GM21367 (cell line): ENCODE measurements around the gene ZFR.
"Not testable (repeated sequence)": the region's sequence is repeated elsewhere in the genome, so short reads cannot be mapped to it uniquely, and the experiment has no call there.

Experiments used
- ATAC-seq: cut with Tn5 transposase; IDR thresholded peaks from one replicate; pipeline ENCODE4 v1.9.1; 2021; ENCODE audit not compliant: unreplicated experiment

ZFR gene

DNA sequence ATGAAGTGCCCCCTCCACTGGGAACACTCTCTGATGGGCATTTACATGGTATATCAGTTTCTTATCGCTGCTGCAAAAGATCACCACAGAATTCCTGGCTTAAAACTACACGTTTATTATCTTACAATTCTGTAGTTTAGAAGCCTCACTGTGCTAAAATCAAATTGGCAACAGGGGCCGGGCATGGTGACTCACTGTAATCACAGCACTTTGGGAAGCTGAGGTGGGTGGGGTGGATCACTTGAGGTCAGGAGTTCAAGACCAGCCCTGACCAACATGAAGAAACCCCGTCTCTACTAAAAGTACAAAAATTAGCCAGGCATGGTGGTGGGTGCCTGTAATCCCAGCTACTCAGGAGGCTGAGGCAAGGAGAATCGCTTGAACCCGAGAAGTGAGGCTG lies 7.8 kb upstream of the ZFR start:
- ATAC-seq = not testable (repeated sequence)

DNA sequence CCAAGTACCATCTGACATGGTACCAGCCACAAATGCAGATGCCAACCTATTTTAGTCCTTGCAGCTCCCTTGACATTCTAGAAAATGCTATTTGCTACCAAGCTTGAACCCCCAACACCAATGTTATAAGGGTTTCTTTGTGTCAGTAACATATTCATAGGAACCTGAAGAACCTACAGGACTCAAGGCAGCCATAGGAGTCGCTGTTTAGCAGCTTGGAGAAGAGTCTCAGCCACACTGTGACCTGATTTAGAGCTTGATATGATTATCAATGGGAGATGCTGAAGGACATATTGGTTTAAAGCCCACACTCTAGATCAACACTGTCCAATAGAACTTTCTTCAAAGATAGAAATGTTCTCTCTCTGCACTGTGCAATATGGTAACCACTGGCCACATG lies 6.4 kb upstream of the ZFR start:
- no peak for ATAC-seq

DNA sequence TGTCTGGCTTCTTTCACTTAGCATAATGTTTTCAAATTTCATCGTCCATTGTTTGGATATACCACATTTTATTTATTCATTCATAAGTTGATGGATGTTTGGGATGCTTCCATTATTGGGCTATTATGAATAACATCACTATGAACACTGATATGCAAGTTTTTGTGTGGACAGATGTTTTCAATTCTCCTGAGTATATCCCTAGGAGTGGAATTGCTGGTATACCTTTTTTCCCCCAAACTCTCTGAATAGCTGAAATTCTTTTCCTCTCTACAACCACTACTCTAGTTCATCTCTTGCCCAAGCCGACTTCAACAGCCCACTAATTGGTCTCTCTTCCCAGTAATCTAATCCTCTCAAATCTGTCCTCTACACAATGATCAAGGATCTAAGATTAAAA lies 4.7 kb upstream of the ZFR start:
- ATAC-seq = no peak

DNA sequence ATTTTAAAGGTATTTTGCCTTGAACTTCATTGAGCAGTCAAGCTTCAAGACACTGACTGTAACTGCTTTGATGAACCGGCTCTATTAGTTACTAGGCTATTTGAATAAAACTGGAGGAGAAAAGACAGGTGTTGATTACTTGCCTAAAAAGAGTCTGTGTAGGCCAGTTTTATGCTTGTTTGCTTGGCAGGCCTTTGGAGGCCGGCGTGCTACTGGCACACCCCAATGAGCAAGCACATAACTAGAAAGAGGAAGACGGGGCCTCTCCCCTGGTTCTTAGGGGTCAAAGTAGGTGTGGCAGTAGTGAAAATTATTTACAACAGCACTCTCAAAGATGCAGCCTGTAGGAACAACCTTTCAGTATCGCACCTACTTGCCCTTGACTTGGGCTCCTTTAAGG lies 2.1 kb upstream of the ZFR start:
- ATAC-seq = no peak

DNA sequence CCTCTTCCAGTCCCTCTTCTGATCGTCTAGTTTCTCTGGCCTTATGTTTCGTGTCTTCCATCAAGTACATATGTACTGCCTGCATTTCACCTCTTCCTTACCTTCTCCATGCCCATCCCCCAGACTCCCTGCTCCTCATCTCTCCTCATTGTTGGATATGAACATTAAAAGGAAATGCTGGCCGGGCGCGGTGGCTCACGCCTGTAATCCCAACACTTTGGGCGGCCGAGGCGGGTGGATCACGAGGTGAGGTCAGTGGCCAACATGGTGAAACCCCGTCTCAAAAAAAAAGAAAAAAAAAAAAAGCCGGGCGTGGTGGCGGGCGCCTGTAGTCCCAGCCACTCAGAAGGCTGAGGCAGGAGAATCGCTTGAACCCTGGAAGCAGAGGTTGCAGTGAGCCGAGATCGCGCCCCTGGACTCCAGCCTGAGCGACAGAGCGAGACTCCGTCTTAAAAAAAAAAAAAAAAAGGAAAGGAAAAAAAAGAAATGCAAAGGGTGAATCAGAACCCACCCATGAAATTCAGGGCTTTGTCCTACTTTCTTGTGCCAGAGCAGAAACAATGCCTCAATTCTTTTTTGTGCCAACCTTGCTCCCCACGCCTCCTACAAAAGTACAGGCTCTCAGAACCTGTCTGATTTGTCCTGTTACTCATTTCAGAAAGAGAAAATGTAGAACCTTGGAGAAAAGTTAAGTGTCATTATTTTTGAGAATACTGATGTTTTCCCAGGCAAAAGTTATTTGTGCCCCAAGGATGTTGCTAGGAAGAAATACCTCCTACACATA lies 1.5 kb upstream of the ZFR start:
- no peak for ATAC-seq

DNA sequence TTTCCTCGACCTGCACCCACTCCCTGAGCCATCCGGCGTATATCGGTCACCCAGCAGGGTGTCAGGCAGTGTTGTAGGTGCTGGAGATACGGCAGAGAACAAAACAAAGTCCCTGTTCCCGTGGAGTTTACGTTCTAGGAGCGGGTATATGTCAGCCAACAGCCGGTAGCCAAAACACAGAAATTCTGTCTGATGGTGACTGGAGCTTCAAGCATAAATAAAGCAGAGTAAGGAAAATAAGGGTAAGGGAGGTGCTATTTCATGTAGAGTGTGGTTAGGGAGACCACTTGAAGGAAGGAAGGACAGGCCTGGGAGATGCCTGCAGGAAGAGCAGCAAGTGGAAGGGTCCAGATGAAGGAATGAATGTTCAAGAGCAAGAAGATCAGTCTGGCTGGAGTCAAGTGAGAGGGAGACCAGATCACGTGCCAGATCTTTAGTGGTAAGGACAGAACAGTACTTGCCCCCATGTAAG lies 783 bp upstream of the ZFR start:
- no peak for ATAC-seq

DNA sequence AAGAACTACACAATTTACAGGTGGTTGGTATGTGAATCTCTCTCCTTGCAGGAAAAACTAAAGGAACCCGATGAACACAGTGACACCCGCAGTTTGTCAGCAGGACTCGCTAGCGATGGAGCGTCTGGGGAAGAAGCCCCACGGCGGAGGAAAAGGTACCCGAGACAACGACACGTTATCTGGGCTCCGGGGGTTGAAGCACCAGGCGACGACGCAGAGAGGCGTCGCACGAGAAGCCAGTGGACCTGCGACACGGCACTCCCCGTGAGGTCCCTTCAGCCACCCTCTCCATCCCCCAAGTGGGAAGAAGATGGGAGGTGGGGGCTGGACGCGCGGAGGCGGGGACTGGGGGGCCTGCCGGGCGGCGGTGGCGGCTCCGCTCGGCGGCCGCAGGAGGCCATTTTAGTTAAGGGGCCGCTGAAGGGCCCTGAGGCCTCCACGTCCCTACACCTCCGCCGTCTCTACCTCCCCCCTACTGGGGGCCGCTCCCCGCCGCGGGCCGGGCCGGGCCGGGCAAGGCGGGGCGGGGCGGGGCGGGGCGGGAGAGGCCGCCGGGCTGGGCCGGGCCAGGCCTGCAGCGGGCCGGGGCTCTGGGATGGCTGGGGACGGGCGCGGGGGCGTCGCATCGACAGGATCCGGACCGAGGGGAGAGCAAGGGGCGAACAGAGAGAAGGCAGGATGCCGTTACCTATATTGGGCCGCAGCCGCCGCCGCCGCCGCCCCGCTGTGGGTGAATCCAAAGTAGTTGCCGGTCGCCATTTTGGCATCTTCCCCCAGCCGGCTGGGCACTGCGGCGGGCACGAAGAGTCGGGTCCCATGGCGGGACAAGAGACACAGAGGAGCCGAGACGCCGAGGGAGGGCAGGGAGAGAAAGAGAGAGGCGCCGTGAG lies 754 bp downstream of the ZFR start:
- peak; percentile 31 for ATAC-seq

DNA sequence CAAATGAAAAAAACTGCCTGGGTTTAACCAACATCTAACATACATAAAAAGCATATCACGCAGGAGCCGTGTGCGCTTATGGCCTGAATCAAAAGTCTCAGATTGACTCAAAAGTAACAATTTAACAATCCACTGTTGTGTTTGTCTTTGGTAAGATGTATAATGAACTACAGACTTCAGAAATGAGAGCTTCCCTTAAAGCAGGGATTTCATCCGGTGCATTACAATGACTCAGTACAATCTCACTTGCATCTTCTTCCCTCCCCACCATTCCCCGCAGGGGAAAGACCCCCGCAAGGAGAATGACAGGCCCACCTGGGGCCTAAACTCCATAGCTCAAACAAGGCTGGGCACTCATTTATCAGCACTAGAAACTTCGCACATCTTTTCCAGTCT lies 1.4 kb downstream of the ZFR start:
- peak; percentile 21 for ATAC-seq

DNA sequence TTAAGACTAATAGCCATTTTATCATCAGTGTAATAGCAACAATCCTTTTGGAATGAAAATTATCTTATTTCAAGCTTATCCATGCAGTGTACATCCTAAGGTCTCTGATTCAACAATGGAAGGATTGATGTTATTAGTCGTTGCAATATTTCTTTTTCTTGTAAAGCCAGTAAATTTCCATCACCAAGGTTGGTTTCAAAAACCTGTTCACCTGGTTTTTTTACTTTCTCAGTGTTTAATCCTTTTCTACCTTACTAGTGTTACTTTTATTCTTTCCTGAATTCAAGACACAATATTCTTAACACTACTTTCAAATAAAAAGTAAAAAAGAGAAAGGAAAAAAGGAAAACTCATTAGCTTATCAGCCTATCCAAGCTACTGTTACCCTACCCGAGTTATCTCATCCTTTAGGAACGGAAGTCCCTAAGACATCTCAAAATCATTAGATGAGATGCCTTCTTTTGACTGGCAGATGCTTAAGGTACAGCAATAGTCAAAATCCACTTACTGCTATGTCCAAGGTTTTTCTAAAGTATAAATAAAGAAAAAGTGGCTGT lies 5.4 kb downstream of the ZFR start:
- ATAC-seq = no peak

DNA sequence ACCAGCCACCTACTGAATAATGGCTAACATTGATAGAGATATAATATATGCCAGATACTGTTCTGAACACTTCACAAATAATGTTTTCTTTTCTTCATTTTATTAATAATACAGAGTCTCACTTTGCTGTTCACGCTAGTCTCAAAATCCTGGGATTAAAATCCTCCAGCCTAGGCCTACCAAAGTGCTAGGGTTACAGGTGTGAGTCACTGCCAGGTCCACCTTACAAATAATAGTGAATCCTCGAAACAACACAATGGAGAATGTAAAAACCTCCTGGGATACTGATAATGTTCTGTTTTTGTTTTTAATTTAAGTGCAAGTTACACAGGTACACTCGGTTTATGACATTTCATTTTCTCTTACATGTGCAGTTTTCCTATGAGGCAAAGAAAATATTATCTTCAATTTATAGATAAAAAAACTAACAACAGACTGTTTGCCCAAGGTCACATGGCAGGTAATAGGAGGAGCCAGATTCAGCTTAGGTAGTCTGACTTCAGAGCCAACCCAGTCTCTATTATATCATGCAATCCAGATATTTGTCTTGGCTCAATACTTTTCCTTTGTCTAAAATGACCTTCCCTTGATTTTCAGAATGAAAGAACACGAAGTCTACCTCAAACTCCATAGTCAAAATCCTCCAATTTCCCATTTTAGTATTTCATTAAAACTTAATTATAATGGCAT lies 7.8 kb downstream of the ZFR start:
- ATAC-seq = no peak

DNA sequence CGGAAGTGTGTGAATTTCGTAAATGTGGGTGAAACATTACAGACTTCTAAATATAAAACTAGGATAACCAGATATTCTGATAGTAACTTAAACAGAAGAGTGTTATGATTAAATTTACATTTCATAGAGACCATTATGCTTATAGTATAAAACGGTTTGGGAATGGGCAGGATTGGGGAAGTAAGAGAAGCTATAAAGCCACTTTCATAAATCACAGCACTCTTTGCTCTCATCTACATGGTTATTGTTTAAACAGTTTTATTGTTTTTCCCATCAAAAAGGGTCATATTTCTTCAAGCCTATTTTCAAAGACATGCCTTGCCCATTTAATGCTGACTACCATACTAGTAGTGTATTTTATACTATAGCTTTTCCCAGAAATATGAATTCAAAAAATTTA lies 9.2 kb downstream of the ZFR start:
- no peak for ATAC-seq

DNA sequence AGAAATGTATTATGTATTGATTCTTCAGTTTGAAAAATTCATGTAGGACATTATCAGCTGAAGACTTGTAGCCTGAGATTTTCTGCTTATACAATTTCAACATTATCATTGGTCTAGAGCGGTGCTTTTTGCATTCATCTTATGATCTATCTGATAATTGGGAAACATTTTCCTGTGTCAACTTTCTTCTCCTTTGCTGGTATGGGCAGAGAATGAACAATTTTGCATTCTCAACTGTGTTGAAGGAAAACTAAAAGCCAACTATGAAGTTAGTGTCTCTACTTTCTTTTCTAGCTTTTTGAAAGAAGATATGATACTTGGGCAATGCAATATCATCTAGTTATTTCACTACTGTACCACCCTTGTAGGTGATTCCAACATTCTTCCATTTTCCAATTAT lies 10.3 kb downstream of the ZFR start:
- ATAC-seq = no peak

DNA sequence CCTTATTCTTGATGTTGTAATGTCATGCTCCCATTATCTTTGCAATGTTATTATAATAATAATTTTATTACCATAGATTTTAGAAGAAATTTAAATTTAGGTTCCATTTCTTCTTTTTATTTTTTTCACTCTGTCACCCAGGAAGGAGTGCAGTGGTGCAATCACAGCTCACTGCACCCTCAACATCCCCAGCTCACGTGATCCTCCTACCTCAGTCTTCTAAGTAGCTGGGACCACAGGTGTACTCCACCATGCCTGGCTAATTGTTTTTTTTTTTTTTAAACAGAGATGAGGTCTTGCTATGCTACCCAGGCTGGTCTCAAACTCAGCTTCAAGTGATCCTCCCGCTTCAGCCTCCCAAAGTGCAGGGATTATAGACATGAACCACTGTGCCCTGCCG lies 11.9 kb downstream of the ZFR start:
- no peak for ATAC-seq

DNA sequence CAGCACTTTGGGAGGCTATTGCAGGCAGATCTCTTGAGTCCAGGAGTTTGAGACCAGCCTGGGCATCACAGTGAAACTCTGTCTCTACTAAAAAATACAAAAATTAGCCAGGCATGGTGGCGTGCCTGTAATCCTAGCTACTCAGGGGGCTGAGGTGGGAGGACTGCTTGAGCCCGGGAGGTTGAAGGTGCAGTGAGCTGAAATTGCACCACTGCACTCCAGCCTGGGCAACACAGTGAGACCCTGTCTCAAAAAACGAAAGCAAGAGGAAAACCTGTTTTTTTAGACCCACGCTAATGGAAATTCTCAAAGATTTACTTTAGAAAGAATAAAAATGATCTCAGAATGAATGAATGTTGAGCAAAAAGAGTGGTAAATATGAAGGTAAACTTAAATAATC lies 13.7 kb downstream of the ZFR start:
- ATAC-seq = not testable (repeated sequence)

DNA sequence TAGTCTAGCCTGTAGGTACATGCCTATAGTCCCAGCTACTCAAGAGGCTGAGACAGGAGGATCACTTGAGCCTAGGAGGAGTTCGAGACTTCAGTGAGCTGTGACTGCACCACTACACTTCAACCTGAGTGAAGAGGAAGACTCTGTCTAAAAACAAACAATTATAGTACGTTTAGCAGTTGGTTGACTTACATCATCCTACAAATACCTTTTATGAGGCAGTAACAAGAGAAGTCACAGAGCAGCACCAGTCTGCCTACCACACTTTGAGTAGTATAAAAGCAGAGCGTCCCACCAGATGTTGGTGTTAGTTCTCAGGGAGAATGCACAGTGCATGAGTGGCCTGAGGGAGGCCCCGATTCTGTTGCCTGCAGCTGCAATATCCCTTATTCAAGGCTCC lies 16.1 kb downstream of the ZFR start:
- ATAC-seq = no peak

DNA sequence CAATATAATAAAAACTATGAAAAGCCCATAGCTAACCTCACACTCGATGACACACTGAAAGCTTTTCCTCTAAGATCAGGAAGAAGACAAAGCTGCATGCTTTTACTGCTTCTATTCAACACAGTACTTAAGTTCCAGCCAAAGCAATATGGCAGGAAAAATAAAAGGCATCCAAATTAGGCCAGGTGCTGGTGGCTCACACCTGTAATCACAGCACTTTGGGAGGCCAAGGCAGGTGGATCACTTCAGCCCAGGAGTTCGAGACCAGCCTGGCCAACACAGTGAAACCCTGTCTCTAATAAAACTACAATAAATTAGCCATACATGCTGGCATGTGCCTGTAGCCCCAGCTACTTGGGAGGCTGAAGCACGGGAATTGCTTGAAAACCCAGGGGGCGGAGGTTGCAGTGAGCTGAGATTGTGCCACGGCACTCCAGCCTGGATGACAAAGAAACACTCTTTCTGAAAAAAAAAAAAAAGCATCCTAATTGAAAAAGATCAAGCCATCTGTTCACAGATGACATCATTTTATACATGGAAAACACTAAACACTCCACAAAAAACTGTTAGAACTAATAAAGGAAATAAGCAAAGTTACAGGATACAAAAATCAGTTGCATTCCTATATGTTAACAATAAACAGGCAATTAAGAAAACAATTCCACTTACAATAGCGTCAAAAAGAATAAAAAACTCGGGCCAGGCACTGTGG lies 17.9 kb downstream of the ZFR start:
- no peak for ATAC-seq

DNA sequence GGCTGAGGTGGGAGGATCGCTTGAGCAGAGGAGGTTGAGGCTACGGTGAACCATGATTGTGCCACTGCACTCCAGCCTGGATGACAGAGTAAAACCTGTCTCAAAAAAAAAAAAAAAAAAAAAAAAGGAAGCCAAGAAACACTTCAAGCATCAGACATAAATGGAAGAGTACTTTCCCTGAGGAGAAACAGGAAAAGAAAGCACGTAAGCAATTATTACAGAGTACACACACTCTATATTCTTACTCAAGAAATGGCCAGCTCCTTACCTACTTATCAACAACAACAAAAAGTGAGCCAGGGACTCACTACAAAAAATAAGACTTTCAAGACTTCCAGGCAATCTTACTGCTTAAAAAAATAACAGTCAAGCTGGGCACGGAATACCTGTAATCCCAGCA lies 21.8 kb downstream of the ZFR start:
- ATAC-seq = no peak

DNA sequence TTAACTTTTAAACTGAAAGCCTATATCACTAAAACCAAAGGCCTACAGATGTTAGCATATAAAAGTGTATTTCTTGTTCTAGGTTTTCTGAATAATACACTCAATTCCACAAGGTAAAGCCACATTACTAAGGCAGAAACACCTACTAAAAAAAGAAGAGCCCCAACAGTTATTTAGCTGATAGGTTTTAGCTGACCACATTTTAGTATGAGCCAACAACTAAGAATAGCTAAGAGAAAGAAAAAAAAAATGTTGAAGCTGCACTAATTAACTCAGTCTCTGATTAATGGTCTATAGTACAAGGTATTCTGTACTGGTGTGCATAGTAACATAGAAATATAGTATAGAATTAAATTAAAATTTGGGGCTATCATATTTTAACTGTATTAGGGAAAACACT lies 23.5 kb downstream of the ZFR start:
- no peak for ATAC-seq

DNA sequence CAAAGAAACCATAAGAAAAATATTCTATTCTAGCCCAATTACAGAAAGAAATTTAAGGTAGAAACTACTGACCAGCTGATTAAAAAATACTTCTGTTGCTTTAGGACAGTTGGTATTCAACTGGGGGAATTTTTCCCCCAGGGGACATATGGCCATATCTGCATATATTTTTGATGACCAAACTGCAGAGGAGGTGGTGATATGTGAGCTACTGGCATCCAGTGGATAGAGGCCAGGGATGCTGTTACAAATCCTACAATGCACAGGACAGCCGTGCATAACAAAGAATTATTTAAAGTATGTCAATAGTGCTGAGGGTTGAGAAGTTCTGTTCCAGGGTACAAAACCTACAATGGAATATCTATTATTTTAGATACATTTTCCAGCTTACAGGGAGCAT lies 24.0 kb downstream of the ZFR start:
- no peak for ATAC-seq

DNA sequence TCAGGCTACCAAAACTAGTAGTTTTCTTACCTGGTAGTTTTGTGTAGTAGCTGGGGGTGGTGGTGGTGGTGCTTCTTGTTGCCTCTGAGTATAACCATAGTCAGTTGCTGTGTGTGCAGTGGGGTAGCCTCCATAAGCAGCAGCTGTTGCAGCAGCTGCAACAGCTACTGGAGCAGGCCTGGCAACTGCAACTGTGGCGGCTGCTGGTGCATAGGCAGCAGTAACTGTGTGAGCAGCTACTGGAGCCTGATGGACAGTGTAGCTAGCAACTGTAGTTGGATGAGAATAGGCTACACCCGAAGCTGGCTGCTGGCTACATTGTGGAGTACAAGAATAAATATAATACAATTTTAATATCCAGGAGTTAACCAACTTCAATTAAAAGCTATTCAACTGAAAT lies 24.7 kb downstream of the ZFR start:
- ATAC-seq = no peak
